Islet precursor cell (in vitro differentiated cells): ENCODE results near the gene KLHDC1.
"Not testable (repeated sequence)": the region's sequence is repeated elsewhere in the genome, so short reads cannot be mapped to it uniquely, and the experiment has no call there.

Source experiments
- DNase-seq: peaks from one replicate; pipeline ENCODE4 v3.0.0-alpha.2; 2018

KLHDC1 gene

DNA sequence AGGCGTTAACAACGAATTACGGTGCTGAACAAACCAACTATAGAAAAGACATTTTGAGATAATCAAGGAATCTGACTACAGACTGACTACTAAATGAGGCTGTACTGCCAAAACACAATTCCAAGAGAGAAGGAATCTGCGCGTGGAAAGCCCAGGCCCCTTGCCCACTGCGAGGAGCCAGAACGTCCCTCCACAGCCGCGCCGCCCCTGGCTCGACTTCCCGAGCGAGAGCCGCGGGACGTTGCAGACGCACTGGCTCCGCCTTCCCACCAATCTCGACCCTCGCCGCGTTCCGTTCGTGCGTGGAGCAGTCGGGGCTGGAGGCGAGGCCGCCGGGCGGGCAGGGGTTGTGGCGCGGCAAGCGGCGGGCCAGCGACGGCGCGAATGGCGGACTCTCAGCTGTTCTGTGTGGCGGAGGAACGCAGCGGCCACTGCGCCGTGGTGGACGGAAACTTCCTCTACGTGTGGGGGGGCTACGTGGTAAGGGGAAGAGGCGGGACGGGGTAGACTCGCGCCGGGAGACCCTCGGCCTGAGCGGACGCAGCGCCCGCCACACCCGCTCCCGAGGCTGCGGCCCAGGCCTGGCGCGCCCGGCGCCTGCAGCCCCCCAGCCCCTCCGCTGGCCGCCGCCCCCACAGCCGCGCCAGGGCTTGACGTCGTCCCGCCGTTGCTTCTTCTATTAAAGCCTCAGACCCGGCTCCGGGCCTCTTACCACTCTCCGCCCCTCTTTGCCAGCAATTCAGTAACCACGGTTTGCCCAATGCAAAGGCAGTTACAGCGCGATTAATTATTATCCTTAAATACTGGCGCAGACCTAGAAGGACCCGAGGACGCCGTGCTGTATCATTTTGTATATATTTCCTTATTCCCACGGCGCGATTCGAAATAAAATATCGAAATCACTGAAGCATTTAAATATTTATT lies at the start of gene KLHDC1:
Gene KLHDC1, plus strand, starts transcription at position 310 of the 924 bp plus-strand sequence. Its CDS starts 75 bp downstream, at position 385.
- peak; percentile 80 for DNase-seq

- DNase-seq = no peak
Observed at GRCh38 chr14:49653508-49653907, 39.4 kb upstream of the KLHDC1 start.

DNA sequence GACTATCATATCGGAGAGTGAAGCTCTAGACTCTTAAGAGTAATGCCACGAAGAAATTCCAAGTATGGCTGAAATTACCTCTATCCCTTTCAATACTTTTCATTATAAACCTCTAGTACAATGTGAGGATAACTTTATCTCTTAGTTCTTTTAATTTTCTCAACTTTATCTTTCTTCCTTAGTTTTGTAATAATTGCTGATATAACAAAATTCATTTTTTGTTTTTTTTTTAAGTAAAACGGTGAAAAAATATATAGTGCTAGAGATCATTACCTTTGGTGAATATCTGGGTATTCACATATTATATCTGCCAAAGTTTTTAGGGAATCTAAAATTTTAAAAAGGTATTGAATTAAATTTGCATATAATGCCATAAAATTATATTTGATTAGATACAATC lies 38.4 kb upstream of the KLHDC1 start:
- no peak for DNase-seq

- DNase-seq = not testable (repeated sequence)
Observed at GRCh38 chr14:49657500-49657899, 35.4 kb upstream of the KLHDC1 start.

GRCh38 chr14:49659526-49660455 lies 33.1 kb upstream of the KLHDC1 start:
- no peak for DNase-seq

GRCh38 chr14:49670475-49670874 lies 22.4 kb upstream of the KLHDC1 start:
- DNase-seq = no peak

GRCh38 chr14:49673586-49673985 lies 19.3 kb upstream of the KLHDC1 start:
- DNase-seq = no peak

GRCh38 chr14:49677643-49678042 lies 15.3 kb upstream of the KLHDC1 start:
- DNase-seq = no peak

DNA sequence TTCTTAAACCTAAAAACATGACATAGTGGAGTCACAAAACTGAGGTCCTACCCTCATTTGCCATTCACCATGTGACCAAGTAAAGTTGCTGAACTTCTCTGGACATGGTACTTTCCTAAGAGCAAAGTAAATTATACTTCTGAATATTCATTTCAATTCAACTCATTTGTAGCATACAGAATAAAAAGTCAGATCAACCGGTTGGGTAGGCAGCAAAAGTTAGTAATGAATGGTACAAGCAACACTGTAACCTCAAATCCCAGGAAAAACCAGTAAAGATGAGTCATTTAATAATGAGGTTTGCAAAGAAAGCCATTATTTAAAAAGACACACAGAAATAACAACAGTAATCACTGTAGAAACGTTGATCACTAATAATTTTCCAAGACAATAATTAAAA lies 13.6 kb upstream of the KLHDC1 start:
- no peak for DNase-seq

GRCh38 chr14:49686425-49686824 lies 6.5 kb upstream of the KLHDC1 start:
- no peak for DNase-seq

- peak; percentile 88 for DNase-seq
Observed at GRCh38 chr14:49687942-49688700, 4.8 kb upstream of the KLHDC1 start, which contains the start of gene POLE2. Gene POLE2, minus strand, starts transcription at chr14:49688214. Its CDS starts 11 bp downstream, at chr14:49688203.

GRCh38 chr14:49688701-49689030 lies 4.3 kb upstream of the KLHDC1 start:
- DNase-seq = no peak

GRCh38 chr14:49691031-49691430 lies 1.9 kb upstream of the KLHDC1 start:
- no peak for DNase-seq

DNA sequence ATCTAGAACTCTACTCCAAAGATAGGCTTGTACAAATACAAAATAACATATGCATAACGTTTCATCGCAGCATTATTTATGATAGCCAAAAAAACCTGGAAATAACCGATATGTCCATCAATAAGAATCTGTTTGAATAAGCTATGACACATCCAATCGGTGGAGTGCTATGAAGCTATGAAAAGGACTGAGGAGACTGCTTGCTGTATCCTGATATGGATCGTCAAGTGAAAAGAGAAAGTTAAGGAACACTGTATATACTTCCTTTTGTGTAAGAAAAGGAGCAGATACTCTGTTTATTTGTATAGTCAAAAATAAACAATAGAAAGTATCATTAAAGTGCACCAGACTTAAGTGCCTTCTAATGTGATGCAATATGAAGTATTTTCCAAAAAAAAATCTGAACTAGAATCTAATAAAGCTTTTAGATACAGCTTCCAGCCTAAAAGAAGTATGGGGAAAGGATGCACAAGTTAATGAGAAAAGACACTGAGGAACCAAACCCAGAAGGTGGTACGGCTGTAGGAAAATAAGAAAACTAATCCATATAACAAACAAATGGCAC lies 645 bp upstream of the KLHDC1 start:
- no peak for DNase-seq

- not testable (repeated sequence) for DNase-seq
Observed at GRCh38 chr14:49693735-49694124, 810 bp downstream of the KLHDC1 start.

DNA sequence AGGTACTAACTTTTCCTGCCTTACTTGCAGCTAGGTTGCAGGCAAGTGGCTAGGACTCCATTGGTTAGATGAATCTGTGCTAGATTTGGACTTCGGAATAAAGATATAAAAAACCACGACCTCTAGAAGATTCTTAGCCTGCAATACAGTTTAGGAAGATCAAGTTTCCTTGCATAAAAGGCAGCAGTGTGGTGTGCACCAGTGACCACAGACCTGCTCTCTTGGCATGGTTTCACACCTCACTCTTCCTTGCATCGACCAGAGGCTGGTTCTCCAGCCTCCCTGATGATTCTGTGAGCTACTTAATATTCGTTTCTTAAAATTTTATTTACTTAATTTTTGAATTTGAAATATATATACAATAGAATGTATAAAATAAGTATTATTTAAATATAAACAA lies 9.8 kb downstream of the KLHDC1 start:
- DNase-seq = no peak

DNA sequence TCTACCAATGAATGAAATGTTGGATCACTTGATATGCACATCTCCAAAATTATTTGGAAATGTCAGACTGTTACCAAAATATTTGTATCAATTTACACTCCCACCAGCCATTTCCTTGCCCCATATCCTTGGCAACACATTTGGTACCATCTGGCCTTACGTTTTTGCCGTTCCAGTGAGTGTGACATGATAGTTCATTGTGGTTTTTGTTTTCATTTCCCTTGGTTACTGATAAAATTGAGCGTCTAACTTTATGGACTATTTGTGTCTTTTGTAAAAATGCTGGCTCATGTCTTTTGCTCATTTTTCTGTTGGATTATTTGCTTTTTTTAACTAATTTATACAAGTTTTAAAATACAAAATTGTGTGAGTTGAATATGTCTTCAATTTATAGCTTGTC lies 11.0 kb downstream of the KLHDC1 start:
- DNase-seq = no peak

DNA sequence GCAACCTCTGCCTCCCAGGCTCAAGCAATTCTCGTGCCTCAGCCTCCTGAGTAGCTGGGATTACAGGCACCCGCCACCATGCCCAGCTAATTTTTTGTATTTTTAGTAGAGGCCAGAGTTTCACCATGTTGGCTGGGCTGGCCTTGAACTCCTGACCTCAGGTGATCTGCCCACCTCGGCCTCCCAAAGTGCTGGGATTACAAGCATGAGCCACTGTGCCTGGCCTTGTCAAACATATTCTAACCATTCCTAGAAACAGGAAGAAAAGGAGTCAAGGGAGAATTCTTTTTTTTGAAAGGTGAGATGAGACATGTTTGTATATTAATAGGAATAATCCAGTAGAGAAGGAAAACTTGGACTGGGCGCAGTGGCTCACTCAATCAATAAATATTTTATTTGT lies 11.6 kb downstream of the KLHDC1 start:
- not testable (repeated sequence) for DNase-seq

DNA sequence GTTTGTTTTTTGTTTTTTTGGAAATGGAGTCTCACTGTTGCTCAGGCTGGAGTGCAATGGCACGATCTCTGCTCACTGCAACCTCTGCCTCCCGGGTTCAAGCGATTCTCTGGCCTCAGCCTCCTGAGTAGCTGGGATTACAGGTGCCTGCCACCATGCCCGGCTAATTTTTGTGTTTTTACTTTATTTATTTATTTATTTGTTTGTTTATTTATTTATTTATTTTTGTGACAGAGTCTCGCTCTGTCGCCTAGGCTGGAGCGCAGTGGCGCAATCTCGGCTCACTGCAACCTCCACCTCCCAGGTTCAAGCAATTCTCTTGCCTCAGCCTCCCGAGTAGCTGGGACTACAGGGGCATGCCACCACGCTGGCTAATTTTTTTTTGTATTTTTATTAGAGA lies 18.1 kb downstream of the KLHDC1 start:
- not testable (repeated sequence) for DNase-seq

GRCh38 chr14:49720744-49721143 lies 27.8 kb downstream of the KLHDC1 start:
- DNase-seq = no peak

DNA sequence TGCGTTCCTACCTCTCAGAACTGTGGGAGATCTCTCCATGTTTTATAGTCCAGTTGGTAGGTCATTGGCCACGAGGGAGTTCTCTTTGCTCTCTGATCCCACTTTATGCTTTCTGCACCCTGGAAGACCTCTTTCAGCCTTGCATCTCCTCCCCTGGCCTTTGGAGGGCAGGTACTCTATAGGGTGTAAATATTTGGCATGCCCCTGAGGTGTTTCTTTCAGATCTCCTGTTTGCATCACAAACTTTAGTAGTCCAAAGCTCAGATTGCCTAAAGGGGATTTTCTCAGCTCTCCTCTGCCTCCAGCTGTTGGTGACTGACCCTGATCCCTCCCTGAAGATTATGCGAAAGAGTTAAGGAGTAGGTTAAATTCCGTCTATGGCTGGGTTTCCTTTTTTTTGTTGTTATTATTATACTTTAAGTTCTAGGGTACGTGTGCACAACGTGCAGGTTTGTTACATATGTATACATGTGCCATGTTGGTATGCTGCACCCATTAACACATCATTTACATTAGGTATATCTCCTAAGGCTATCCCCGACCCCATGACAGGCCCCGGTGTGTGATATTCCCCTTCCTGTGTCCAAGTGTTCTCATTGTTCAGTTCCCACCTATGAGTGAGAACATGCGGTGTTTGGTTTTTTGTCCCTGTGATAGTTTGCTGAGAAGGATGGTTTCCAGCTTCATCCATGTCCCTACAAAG lies 29.0 kb downstream of the KLHDC1 start:
- DNase-seq = not testable (repeated sequence)

DNA sequence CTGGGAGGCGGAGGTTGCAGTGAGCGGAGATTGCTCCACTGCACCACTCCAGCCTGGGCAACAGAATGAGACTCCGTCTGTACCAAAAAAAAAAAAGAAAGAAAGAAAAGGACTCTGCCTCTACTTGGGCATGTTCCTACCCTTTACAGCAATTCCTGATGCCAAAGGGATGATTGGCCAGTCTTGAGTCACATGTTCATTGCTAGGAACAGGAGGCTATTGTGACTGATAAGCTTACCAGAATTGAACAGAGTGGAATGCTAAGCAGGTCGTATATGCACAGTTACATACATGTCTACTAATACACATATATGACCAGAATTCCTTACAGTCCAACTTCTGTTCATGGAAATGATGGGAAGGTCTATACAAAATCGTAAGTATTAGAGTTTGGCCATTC lies 34.3 kb downstream of the KLHDC1 start:
- DNase-seq = no peak
